Activated naive CD4-positive, alpha-beta T cell treated with anti-CD3 and anti-CD28 coated beads, Interleukin-2, amount 10 ng/mL, durations not matched to agents 7 days and 5 days (primary cell): ENCODE measurements around the gene DENND1A.

Source experiments
- CTCF ChIA-PET: fragments of 350-600 bp; sonication (Branson Sonifier 250); formaldehyde crosslinking; loops from one replicate; lab custom pipeline; 2021; ENCODE audit warnings: antibody characterized with exemption; lab: Charles Lee
- DNase-seq: peaks from one replicate; pipeline ENCODE4 v3.0.0-alpha.2; 2020
- H3K27ac Mint-ChIP-seq: one replicate; pipeline ENCODE4 v1.8.0; 2021; ENCODE audit warnings: mild to moderate bottlenecking, moderate library complexity, mixed read lengths
- H3K27me3 Mint-ChIP-seq: one replicate; pipeline ENCODE4 v1.8.0; 2021; ENCODE audit warnings: mild to moderate bottlenecking, mixed read lengths
- H3K36me3 Mint-ChIP-seq: one replicate; pipeline ENCODE4 v1.8.0; 2021; ENCODE audit warnings: mixed read lengths
- H3K4me1 Mint-ChIP-seq: one replicate; pipeline ENCODE4 v1.8.0; 2021; ENCODE audit warnings: mixed read lengths
- H3K4me3 Mint-ChIP-seq: one replicate; pipeline ENCODE4 v1.8.0; 2021; ENCODE audit warnings: mild to moderate bottlenecking, moderate library complexity, mixed read lengths
- H3K9me3 Mint-ChIP-seq: one replicate; pipeline ENCODE4 v1.8.0; 2021; ENCODE audit warnings: mixed read lengths

Gene DENND1A

DNA sequence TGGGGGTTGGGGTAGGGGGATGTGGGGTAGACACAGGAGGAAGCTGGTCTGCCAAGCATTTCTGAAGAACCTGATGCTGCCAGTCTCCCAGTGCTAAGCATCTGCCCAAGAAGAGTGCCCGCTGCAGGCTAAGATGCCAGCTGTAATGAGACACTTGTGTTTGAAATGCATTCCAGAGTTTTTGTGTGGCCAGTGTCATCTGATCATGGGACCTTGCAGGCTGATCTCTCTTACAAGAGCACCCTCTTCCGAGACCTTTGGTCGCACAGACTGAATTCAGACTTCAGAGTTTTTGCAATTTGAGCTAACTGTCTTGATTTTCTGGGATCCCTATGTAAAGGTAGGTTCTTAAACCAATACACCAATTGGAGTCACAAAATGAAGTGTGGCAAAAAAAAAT lies 58.1 kb downstream of the DENND1A start:
- no peak for DNase-seq
- H3K27me3 Mint-ChIP-seq, result no peaks in the 10 kb centered on the region
- CTCF ChIA-PET, result no interaction called here
- no peak overlapping the region for H3K27ac Mint-ChIP-seq
- no peaks in the 10 kb centered on the region for H3K9me3 Mint-ChIP-seq
- no peak overlapping the region for H3K4me3 Mint-ChIP-seq
- peaks cover 24% of the 10 kb centered on the region for H3K4me1 Mint-ChIP-seq
- H3K36me3 Mint-ChIP-seq, result peaks cover 8% of the 10 kb centered on the region

DNA sequence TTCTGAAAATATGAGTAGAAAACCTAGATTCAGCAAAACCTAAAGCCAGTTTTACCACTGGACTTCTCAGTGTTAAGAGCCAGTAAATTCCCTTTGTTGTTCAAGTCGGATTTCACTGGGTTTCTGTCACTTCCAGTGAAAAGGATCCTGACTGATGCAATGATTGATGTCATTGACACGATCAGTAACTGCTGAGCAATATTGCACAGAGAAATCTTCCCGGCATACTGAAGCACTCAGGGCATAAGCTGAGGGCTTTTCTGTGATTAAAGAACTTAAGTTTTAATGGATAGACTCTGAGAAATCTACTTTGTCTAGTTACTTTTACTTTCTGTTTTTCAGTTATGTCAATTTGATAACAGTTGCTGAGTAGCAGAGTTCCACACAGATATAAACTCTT lies 61.9 kb downstream of the DENND1A start:
- H3K4me3 Mint-ChIP-seq, result peak overlapping the region; percentile 25
- CTCF ChIA-PET, result interaction anchor here (0.7 kb wide), 1 partner anchor 346 kb away, joined by 3 read pairs; no protein-coding TSS in a partner anchor
- H3K27me3 Mint-ChIP-seq, result no peaks in the 10 kb centered on the region

DNA sequence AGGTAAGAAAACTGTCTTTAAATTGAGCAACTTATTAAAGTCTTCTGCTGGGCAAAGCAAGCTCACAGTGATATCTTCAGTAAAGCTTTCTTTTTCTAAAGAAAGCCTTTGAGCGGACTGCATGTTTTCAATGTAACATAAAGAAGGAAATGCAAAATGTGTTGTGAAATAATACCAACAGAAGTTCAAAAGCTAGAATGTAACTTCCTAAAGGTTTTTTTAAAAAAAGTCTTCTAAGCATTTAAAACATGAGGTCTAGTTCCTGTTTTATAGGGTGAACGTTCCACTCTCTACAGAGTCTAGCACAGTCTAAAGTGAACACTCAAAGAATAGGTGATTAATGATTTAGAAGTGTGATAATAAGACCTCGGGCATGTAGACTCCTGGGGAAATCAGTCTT lies 62.9 kb downstream of the DENND1A start:
- Mint-ChIP-seq H3K36me3 (peaks cover 10% of the 10 kb centered on the region), H3K4me1 (peaks cover 38% of the 10 kb centered on the region), H3K9me3 (no peaks in the 10 kb centered on the region), H3K27ac (peak overlapping the region; percentile 78), H3K27me3 (no peaks in the 10 kb centered on the region), H3K4me3 (peak overlapping the region; percentile 21)
- CTCF ChIA-PET, result no interaction called here
- no peak for DNase-seq

More for the DNA sequence above, 61.9 kb downstream of the DENND1A start:
- H3K4me1 Mint-ChIP-seq, result peaks cover 38% of the 10 kb centered on the region
- no peaks in the 10 kb centered on the region for H3K9me3 Mint-ChIP-seq
- no peak for DNase-seq
- H3K27ac Mint-ChIP-seq, result peak overlapping the region; percentile 11
- peaks cover 10% of the 10 kb centered on the region for H3K36me3 Mint-ChIP-seq

DNA sequence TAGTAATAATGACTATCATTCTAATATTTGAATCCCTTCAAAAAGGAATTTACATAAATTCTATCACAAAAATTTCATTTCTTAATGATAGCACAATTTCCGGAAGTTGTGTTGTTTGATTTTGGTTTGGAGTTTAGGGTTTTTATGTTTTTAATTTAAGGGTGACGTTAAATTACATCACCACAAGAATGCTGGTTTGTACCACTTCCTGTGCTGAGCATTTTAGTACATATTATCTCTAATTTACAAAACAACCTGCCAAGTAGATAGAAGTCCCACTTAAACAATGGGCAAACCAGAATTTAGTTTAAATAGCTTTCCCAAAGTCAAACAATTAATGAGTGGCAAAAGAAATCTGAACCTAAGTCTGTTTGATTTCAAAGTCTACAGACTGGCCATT lies 63.4 kb downstream of the DENND1A start:
- Mint-ChIP-seq H3K27me3 (no peaks in the 10 kb centered on the region), H3K4me1 (peaks cover 38% of the 10 kb centered on the region), H3K4me3 (no peak overlapping the region), H3K27ac (peak overlapping the region; percentile 78), H3K9me3 (no peaks in the 10 kb centered on the region), H3K36me3 (peaks cover 10% of the 10 kb centered on the region)
- DNase-seq, result no peak
- CTCF ChIA-PET, result no interaction called here

DNA sequence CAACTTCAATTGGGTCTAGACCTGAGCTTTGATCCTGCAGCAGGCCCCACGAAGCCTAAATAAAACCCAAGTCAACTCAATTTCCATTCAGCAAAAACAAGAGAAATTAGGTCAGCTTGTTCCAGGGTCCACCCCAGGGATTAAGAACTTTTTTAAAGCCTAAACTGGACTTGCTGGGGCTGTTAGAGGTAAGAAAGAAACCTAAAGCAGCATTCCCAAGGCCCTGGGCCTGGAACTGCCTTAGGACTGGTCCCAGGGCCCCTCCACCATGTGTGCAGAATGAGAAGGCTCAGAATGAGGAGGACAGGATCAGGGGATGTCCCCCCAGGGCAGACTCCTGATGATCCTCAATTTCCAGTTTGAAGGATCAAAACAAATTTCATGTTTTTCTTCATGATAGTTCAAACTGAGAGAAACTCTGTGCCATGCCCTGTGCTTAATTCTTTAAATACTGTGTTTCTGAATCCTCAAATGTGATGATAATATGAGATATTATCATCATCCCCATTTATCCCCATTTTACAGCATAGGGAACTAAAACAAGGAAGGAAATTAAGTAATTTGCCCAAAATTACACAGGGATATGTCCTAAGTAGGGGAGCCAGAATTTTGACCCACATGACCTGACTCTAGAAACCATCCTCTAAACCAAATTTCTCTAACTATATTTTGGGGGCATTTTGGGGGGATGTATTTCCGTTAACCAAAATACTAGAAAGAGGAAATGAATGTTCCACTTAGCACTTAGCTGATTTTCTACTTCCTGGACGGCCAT lies 64.5 kb downstream of the DENND1A start:
- Mint-ChIP-seq H3K4me3 (no peak overlapping the region), H3K27me3 (no peaks in the 10 kb centered on the region), H3K36me3 (peaks cover 10% of the 10 kb centered on the region), H3K9me3 (no peaks in the 10 kb centered on the region), H3K4me1 (peaks cover 35% of the 10 kb centered on the region), H3K27ac (no peak overlapping the region)
- DNase-seq, result no peak
- CTCF ChIA-PET, result no interaction called here

DNA sequence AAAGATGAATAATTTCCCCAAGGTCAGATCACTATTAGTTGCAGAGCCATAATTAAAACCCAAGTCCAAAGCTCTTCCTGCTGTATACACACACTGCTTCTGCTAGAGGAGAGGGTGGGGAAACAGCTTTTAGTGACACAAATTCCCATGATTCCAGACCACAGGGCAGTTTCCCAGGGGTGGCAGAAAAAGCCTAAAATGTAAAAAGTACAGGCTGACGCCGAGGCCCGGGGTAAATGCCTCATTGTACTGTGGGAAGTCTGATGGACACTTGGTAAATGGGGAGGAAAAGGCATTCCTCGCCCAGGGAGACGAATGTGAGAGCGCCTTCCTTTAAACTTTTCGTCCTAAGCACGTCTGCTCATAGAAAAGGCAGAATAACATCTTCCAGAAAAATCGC lies 65.7 kb downstream of the DENND1A start:
- Mint-ChIP-seq H3K4me1 (peaks cover 35% of the 10 kb centered on the region), H3K9me3 (no peaks in the 10 kb centered on the region), H3K27me3 (no peaks in the 10 kb centered on the region), H3K4me3 (no peak overlapping the region), H3K36me3 (peaks cover 8% of the 10 kb centered on the region), H3K27ac (no peak overlapping the region)
- DNase-seq, result no peak
- CTCF ChIA-PET, result no interaction called here

DNA sequence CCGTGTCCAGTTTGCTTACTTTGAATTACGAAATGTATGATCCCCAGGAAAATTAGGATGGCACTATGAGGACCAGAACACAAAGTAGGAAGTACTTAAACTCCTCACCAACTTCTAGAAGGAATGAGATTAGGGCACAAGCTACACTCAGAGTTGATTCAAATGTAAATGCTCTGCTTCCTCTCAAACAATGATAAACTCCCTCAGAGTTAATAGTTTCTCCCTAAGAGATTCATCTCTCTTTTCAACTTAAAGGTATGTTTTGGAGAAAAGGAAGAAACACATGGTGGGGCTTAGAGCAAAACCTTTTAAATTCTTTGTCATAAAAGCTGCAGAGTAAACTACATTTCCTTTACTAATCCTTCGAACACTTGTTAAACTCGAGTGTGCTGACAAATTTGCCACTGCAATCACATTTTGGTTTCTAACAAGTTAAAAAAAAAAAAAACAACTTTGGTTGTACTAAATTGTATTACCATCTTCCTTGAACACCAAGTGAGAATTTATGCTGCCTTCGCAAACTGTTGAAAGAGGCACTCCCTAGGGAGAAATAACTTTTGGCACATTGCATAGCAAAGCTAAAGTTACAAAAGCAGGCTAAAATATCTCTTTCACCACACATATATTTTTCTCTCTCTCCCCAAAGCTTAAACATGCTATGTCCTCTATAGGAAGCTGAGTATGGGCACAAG lies 66.6 kb downstream of the DENND1A start:
- Mint-ChIP-seq H3K36me3 (peaks cover 8% of the 10 kb centered on the region), H3K9me3 (no peaks in the 10 kb centered on the region), H3K27ac (no peak overlapping the region), H3K4me3 (no peak overlapping the region), H3K27me3 (no peaks in the 10 kb centered on the region), H3K4me1 (peaks cover 29% of the 10 kb centered on the region)
- CTCF ChIA-PET, result interaction anchor here (0.6 kb wide), 1 partner anchor 292 kb away, joined by 3 read pairs; no protein-coding TSS in a partner anchor
- DNase-seq, result no peak

DNA sequence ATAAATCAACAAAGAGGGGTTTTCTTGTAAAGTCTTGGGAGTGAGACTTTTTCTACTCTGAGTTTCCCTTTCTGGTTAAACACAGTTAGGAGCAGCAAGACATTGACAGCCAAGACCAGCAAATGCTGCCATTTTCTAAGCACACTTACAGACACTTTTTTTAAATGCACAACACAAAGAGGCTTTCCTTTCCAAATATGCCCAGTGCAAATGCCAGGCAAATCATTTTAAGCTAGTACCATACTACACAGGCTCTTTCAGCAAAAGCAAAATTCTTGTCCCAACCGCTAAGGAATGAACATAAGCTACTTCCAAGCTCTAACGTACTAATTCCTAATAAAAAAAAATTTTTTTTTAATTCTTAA lies 68.2 kb downstream of the DENND1A start:
- Mint-ChIP-seq H3K36me3 (peaks cover 4% of the 10 kb centered on the region), H3K4me3 (no peak overlapping the region), H3K9me3 (no peaks in the 10 kb centered on the region), H3K27ac (no peak overlapping the region), H3K4me1 (peaks cover 13% of the 10 kb centered on the region), H3K27me3 (no peaks in the 10 kb centered on the region)
- CTCF ChIA-PET, result no interaction called here
- no peak for DNase-seq

DNA sequence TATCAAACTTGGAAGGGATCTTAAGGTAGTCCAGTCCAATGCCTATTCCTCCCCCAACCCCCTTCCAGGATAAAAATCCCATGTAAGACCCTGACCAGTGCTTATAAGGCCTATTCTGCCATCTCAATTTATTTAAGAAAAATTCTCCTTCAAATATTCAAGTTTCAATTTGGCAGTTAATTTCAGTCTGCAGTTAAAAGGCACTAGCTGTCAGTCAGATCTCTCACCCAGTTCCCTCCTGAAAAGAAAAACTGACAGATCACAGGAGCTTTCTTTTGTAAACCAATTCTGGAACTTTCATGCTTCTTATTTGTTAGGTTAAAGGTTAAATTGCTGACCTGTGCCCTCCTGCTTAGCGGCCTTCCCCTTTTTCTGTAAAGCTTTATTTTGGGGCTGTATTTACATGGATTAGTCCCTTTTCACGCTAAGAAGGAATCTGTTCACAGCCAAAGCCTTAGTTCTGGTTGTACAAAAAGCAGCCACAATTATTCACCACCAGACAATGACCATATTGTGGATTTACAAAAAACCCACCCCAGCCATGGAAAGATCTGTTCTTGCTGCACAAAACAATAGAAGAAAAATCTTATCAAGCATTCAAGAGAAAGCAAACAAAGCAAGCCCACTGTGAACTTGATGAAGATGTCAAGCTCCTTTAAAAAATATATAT lies 68.7 kb downstream of the DENND1A start:
- Mint-ChIP-seq H3K27me3 (no peaks in the 10 kb centered on the region), H3K4me3 (no peak overlapping the region), H3K27ac (no peak overlapping the region), H3K36me3 (peaks cover 4% of the 10 kb centered on the region), H3K9me3 (no peaks in the 10 kb centered on the region), H3K4me1 (peaks cover 8% of the 10 kb centered on the region)
- DNase-seq, result no peak
- CTCF ChIA-PET, result no interaction called here

DNA sequence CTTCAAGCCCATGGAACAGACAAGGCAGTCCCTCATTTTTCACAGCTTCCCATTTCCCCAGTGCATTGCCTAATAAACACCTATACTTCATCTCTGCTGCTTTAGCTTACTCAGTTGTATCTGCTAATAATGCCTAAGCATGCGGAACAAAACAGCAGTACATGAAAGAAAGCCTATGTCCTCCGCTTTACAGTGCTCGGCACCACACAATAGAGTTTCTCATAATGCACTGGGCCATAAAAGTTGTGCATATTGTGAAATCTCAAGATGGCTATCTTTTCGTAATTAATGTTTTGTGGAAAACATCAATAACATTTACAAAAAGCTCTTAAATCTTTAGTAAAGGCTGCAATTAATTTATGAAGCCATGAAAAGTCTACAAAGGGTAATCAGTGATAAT lies 69.3 kb downstream of the DENND1A start:
- H3K27me3 Mint-ChIP-seq, result no peaks in the 10 kb centered on the region

DNA sequence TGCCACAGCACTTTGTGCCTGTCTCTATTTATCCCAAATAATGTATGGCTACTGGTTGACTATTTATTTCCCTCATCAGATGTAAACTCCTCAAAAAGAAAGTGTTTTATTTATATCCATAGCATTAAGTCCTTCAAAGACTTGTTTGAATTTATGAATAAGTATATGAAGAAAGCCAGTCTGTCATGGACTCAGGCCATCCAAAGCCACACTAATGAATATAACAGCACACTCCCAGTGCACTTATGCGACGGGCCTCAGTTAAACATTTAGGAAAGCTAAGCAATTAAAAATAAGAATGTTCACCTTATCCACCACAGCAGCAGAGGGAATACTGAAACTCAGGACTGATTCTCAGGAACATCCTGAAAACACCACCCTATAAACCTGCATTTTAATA lies 77.5 kb downstream of the DENND1A start:
- CTCF ChIA-PET, result no interaction called here
- H3K4me1 Mint-ChIP-seq, result peaks cover 13% of the 10 kb centered on the region
- H3K9me3 Mint-ChIP-seq, result peaks cover 9% of the 10 kb centered on the region
- no peak overlapping the region for H3K27ac Mint-ChIP-seq
- H3K4me3 Mint-ChIP-seq, result no peak overlapping the region
- no peak for DNase-seq
- no peaks in the 10 kb centered on the region for H3K27me3 Mint-ChIP-seq
- H3K36me3 Mint-ChIP-seq, result peaks cover 8% of the 10 kb centered on the region

More for the DNA sequence above, 69.3 kb downstream of the DENND1A start:
- Mint-ChIP-seq H3K4me3 (no peak overlapping the region), H3K36me3 (no peaks in the 10 kb centered on the region), H3K9me3 (no peaks in the 10 kb centered on the region), H3K4me1 (peaks cover 2% of the 10 kb centered on the region), H3K27ac (no peak overlapping the region)
- CTCF ChIA-PET, result no interaction called here
- no peak for DNase-seq

DNA sequence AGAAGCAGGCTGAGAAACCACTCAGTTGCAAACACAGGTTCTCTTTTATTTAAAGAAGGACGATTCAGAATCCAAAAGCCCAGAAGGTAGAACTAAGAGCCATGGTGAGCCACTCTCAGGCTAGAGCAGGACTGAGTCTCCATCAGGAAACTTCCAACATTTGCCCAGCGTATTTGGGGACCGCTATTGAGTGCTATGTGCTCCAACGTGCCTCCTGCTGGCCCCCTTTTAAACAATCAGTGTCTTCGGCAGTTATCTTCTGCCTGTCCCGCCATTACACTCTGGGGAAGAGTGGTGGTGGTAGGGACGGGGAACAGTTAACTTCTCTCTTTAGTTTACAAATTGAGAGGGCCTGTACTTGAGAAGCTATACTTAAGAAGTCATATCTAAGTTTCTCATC lies 78.1 kb downstream of the DENND1A start:
- DNase-seq, result no peak
- Mint-ChIP-seq H3K27ac (no peak overlapping the region), H3K36me3 (peaks cover 13% of the 10 kb centered on the region), H3K4me1 (peaks cover 13% of the 10 kb centered on the region), H3K9me3 (peaks cover 15% of the 10 kb centered on the region), H3K27me3 (no peaks in the 10 kb centered on the region), H3K4me3 (no peak overlapping the region)
- CTCF ChIA-PET, result no interaction called here

DNA sequence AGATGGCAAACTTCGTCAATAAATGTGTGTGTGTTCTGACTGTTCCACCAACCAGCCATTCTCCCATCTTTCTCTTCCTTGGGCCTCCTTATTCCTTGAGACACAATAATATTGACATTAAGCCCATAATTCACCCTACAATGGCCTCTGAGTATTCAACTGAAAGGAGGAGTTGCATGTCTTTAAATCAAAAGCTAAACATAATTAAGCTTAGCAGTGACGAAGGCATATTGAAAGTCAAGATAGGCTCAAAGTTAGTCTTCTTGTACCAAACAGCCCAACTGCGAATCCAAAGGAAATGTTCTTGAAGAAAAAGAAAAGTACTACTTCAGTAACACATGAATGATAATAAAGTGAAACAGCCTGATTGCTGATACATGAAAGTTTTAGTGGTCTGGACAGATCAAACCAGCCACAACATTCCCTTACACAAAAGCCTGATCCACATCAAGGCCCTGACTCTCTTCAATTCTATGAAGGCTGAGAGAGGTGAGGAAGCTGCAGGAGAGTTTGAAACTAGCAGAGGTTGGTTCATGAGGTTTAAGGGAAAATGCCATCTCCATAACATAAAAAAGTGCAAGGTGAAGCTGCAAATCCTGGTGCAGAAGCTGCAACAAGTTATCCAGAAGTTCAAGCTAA lies 81.4 kb downstream of the DENND1A start:
- no peaks in the 10 kb centered on the region for H3K27me3 Mint-ChIP-seq
- peaks cover 20% of the 10 kb centered on the region for H3K36me3 Mint-ChIP-seq
- H3K4me1 Mint-ChIP-seq, result peaks cover 13% of the 10 kb centered on the region
- H3K4me3 Mint-ChIP-seq, result no peak overlapping the region
- H3K9me3 Mint-ChIP-seq, result peaks cover 26% of the 10 kb centered on the region
- CTCF ChIA-PET, result no interaction called here
- H3K27ac Mint-ChIP-seq, result no peak overlapping the region
- DNase-seq, result no peak

DNA sequence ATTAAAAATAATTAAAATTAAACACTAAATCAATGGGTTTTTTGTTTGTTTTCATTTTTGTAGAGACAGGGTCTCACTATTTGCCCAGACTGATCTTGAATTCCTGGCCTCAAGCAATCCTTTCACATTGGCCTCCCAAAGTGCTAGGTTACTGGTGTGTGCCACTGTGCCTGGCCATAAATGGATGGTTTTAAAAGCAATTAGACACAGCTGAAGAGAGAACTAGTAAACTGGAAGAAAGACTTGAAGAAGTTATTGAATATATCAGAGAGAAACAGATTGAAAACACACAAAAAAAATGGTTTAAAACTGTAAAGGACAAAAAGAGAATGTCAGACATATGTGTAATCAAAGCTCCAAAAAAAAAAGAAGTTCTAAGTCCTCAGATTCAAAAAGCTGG lies 83.0 kb downstream of the DENND1A start:
- no peak for DNase-seq
- H3K27ac Mint-ChIP-seq, result no peak overlapping the region
- H3K27me3 Mint-ChIP-seq, result no peaks in the 10 kb centered on the region
- H3K9me3 Mint-ChIP-seq, result peaks cover 31% of the 10 kb centered on the region
- H3K4me1 Mint-ChIP-seq, result peaks cover 13% of the 10 kb centered on the region
- peaks cover 20% of the 10 kb centered on the region for H3K36me3 Mint-ChIP-seq
- CTCF ChIA-PET, result no interaction called here
- no peak overlapping the region for H3K4me3 Mint-ChIP-seq
